Measurements from ENCODE around the gene CGRRF1.

Gene CGRRF1

GRCh38 chr14:54565785-54566409 is 56.2 kb downstream of the CGRRF1 start:
- Histone ChIP-seq H3K27ac (ENCODE audit: low read depth, low read length) (peak overlapping the region; percentile 59), H3K9me3 (ENCODE audit: control insufficient read depth, insufficient read depth, low read length) (no peaks in the 10 kb centered on the region), H3K9ac (ENCODE audit: low read depth, low read length) (peak overlapping the region; percentile 73), H3K4me3 (ENCODE audit: low read depth, low read length) (peak overlapping the region; percentile 86), H3K27me3 (ENCODE audit: control insufficient read depth, insufficient read depth, low read length) (peaks cover 34% of the 10 kb centered on the region), H3K36me3 (ENCODE audit: control insufficient read depth, insufficient read depth, low read length) (no peaks in the 10 kb centered on the region), H3K4me1 (ENCODE audit: control insufficient read depth, insufficient read depth, low read length) (peaks cover 19% of the 10 kb centered on the region)

GRCh38 chr14:54566410-54567223 is 56.9 kb downstream of the CGRRF1 start, which contains the start of gene SAMD4A:
Gene SAMD4A, plus strand, starts transcription at chr14:54567128. Its CDS starts 789 bp downstream, at chr14:54567917.
- no peaks in the 10 kb centered on the region for H3K9me3 ChIP-seq (ENCODE audit: control insufficient read depth, insufficient read depth, low read length)
- H3K9ac ChIP-seq (ENCODE audit: low read depth, low read length) = peak within 1 kb of the TSS; percentile 73
- H3K4me3 ChIP-seq (ENCODE audit: low read depth, low read length) = peak within 1 kb of the TSS; percentile 86
- H3K27ac ChIP-seq (ENCODE audit: low read depth, low read length) = peak within 1 kb of the TSS; percentile 59
- peaks cover 34% of the 10 kb centered on the region for H3K27me3 ChIP-seq (ENCODE audit: control insufficient read depth, insufficient read depth, low read length)
- H3K4me1 ChIP-seq (ENCODE audit: control insufficient read depth, insufficient read depth, low read length) = peaks cover 19% of the 10 kb centered on the region
- H3K36me3 ChIP-seq (ENCODE audit: control insufficient read depth, insufficient read depth, low read length) = no peaks in the 10 kb centered on the region

- Histone ChIP-seq H3K36me3 (ENCODE audit: control insufficient read depth, insufficient read depth, low read length) (no peaks in the 10 kb centered on the region), H3K4me3 (ENCODE audit: low read depth, low read length) (peak overlapping the region; percentile 86), H3K9ac (ENCODE audit: low read depth, low read length) (peak overlapping the region; percentile 73), H3K4me1 (ENCODE audit: control insufficient read depth, insufficient read depth, low read length) (peaks cover 19% of the 10 kb centered on the region), H3K27me3 (ENCODE audit: control insufficient read depth, insufficient read depth, low read length) (peaks cover 34% of the 10 kb centered on the region), H3K27ac (ENCODE audit: low read depth, low read length) (peak overlapping the region; percentile 59), H3K9me3 (ENCODE audit: control insufficient read depth, insufficient read depth, low read length) (no peaks in the 10 kb centered on the region)
These were observed 57.5 kb downstream of the CGRRF1 start for GRCh38 chr14:54567224-54567638.

DNA sequence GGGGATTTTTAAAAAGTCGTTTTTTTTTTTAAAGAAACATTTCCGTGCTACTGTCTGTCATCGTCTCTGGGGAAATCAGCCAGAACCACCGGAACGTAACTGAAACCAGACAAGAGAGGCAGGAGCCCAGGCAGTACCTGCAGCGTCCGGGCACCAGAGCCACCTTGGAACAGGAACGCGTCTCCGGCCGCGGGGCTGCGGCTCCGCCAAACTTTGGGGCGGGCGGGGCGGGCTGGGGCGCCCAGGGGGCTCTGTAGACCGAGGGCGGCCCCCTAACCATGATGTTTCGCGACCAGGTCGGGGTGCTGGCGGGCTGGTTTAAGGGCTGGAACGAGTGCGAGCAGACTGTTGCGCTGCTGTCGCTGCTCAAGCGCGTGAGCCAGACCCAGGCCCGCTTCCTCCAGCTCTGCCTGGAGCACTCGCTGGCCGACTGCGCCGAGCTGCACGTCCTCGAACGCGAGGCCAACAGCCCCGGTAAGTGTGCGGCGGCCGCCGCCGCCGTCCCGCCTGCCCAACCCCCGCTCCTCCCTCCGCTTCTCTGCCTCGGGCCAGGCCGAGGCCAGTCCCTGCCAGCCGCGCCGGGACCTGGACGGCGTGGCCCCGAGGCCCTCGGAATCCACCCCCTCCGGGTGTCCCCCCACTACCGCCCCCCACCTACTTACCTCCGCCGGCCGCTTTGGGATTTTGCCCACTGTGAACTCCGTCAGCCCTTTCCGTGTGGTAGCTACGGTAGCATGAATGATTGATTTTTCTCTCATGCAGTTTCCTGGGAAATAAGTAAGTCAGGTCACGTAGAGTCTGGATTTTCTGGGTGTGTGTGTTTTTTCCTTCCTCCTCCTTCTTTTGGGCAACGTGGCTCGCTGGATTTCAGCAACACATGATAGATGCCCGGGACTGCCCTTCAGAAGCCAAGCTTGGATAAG is 58.2 kb downstream of the CGRRF1 start:
- peak overlapping the region; percentile 51 for H3K9ac ChIP-seq (ENCODE audit: low read depth, low read length)
- H3K4me3 ChIP-seq (ENCODE audit: low read depth, low read length) = peak overlapping the region; percentile 86
- no peaks in the 10 kb centered on the region for H3K36me3 ChIP-seq (ENCODE audit: control insufficient read depth, insufficient read depth, low read length)
- H3K27ac ChIP-seq (ENCODE audit: low read depth, low read length) = peak overlapping the region; percentile 56
- no peaks in the 10 kb centered on the region for H3K9me3 ChIP-seq (ENCODE audit: control insufficient read depth, insufficient read depth, low read length)
- H3K4me1 ChIP-seq (ENCODE audit: control insufficient read depth, insufficient read depth, low read length) = peaks cover 19% of the 10 kb centered on the region
- peaks cover 34% of the 10 kb centered on the region for H3K27me3 ChIP-seq (ENCODE audit: control insufficient read depth, insufficient read depth, low read length)

- H3K4me3 ChIP-seq (ENCODE audit: low read depth, low read length) = peak overlapping the region; percentile 37; the same call in 1 of the 2 replicates
- no peak overlapping the region for H3K27ac ChIP-seq (ENCODE audit: low read depth, low read length)
- no peaks in the 10 kb centered on the region for H3K9me3 ChIP-seq (ENCODE audit: control insufficient read depth, insufficient read depth, low read length)
- no peaks in the 10 kb centered on the region for H3K36me3 ChIP-seq (ENCODE audit: control insufficient read depth, insufficient read depth, low read length)
- H3K4me1 ChIP-seq (ENCODE audit: control insufficient read depth, insufficient read depth, low read length) = peaks cover 19% of the 10 kb centered on the region
- peaks cover 34% of the 10 kb centered on the region for H3K27me3 ChIP-seq (ENCODE audit: control insufficient read depth, insufficient read depth, low read length)
- no peak overlapping the region for H3K9ac ChIP-seq (ENCODE audit: low read depth, low read length)
These were observed 59.3 kb downstream of the CGRRF1 start for GRCh38 chr14:54568821-54569595.

GRCh38 chr14:54570047-54570446 is 60.3 kb downstream of the CGRRF1 start:
- H3K36me3 ChIP-seq (ENCODE audit: control insufficient read depth, insufficient read depth, low read length) = no peaks in the 10 kb centered on the region

DNA sequence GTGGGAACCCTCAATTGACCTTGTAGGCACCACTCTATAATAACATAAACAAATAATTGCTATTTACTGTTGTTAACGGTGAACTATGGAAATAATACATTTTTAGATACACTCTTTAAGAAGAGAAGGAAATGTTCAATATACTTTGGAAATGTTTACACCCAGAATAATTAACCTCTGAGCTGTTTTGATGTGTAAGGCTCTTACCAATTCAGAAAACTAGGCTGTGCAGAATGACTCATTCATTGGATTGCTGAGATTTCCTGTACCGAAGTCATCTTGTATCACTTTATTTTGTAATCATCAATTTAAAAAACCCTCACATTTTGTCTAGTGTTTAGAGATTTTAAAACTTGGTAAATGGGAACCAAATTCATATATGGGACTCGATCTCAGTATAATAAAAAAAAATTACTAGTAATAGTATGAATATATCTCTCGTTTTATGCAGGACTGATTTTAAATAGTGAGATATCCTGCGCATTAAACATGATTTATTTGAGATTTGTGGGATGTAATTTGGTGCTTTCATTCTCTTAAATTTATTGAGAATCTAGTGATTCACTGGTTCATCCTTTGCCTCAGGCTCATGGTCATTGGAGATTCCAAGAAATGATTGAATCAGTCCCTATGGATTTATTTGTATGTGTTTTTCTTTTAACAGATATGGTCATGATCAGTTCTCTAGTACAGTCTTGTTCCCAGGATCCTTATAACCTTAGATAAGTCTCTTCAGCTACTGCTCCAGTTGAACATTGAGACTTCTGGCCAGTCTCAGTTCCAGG is 61.1 kb downstream of the CGRRF1 start:
- Histone ChIP-seq H3K4me3 (ENCODE audit: low read depth, low read length) (no peak overlapping the region), H3K9me3 (ENCODE audit: control insufficient read depth, insufficient read depth, low read length) (no peaks in the 10 kb centered on the region), H3K27ac (ENCODE audit: low read depth, low read length) (no peak overlapping the region), H3K36me3 (ENCODE audit: control insufficient read depth, insufficient read depth, low read length) (no peaks in the 10 kb centered on the region), H3K9ac (ENCODE audit: low read depth, low read length) (no peak overlapping the region), H3K27me3 (ENCODE audit: control insufficient read depth, insufficient read depth, low read length) (peaks cover 24% of the 10 kb centered on the region), H3K4me1 (ENCODE audit: control insufficient read depth, insufficient read depth, low read length) (peaks cover 12% of the 10 kb centered on the region)

More at GRCh38 chr14:54570047-54570446, 60.3 kb downstream of the CGRRF1 start:
- no peaks in the 10 kb centered on the region for H3K9me3 ChIP-seq (ENCODE audit: control insufficient read depth, insufficient read depth, low read length)
- H3K27me3 ChIP-seq (ENCODE audit: control insufficient read depth, insufficient read depth, low read length) = peaks cover 24% of the 10 kb centered on the region
- no peak overlapping the region for H3K9ac ChIP-seq (ENCODE audit: low read depth, low read length)
- no peak overlapping the region for H3K4me3 ChIP-seq (ENCODE audit: low read depth, low read length)
- no peak overlapping the region for H3K27ac ChIP-seq (ENCODE audit: low read depth, low read length)
- H3K4me1 ChIP-seq (ENCODE audit: control insufficient read depth, insufficient read depth, low read length) = peaks cover 12% of the 10 kb centered on the region

- no peaks in the 10 kb centered on the region for H3K9me3 ChIP-seq (ENCODE audit: control insufficient read depth, insufficient read depth, low read length)
- no peaks in the 10 kb centered on the region for H3K36me3 ChIP-seq (ENCODE audit: control insufficient read depth, insufficient read depth, low read length)
- H3K4me1 ChIP-seq (ENCODE audit: control insufficient read depth, insufficient read depth, low read length) = peaks cover 12% of the 10 kb centered on the region
These were observed 62.6 kb downstream of the CGRRF1 start for GRCh38 chr14:54572316-54572715.

DNA sequence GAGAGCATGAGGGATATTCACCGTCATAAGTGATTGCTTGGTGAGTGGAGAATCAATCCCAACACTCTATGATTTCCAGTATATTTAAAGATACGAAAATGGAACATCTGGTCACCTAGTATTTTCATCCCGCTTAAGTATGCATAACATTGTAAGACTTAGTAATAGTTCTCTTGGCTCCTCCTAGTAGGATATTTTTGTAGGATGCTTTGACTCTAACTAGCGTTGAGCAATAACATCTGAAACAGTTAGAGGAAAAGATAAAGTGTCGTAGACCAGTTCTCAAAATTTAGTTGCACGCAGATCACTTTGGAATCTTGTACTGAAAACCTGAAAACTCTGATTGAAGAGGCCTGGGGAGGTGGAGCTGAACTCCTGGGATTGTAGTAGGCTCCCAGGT is 64.8 kb downstream of the CGRRF1 start:
- peaks cover 3% of the 10 kb centered on the region; the same call in 1 of the 2 replicates for H3K4me1 ChIP-seq (ENCODE audit: control insufficient read depth, insufficient read depth, low read length)
- H3K36me3 ChIP-seq (ENCODE audit: control insufficient read depth, insufficient read depth, low read length) = no peaks in the 10 kb centered on the region
- H3K9ac ChIP-seq (ENCODE audit: low read depth, low read length) = no peak overlapping the region
- peaks cover 3% of the 10 kb centered on the region for H3K27me3 ChIP-seq (ENCODE audit: control insufficient read depth, insufficient read depth, low read length)
- H3K9me3 ChIP-seq (ENCODE audit: control insufficient read depth, insufficient read depth, low read length) = no peaks in the 10 kb centered on the region
- no peak overlapping the region for H3K4me3 ChIP-seq (ENCODE audit: low read depth, low read length)
- no peak overlapping the region for H3K27ac ChIP-seq (ENCODE audit: low read depth, low read length)

More at GRCh38 chr14:54572316-54572715, 62.6 kb downstream of the CGRRF1 start:
- no peak overlapping the region for H3K4me3 ChIP-seq (ENCODE audit: low read depth, low read length)
- H3K27me3 ChIP-seq (ENCODE audit: control insufficient read depth, insufficient read depth, low read length) = peaks cover 18% of the 10 kb centered on the region
- no peak overlapping the region for H3K27ac ChIP-seq (ENCODE audit: low read depth, low read length)
- no peak overlapping the region for H3K9ac ChIP-seq (ENCODE audit: low read depth, low read length)
